H9 (cell line): ENCODE data around the gene SH3RF3. TPM values are rescaled to one million over a fixed set of nuclear protein-coding genes. Genes with fewer than 3 reads are reported as not detected.

Experiments used
- DNase-seq: peaks from one replicate; pipeline ENCODE4 v3.0.0-alpha.2; 2017
- H2AFZ ChIP-seq: one replicate; pipeline ENCODE4 v1.6.1; 2013; ENCODE audit warnings: mild to moderate bottlenecking, low read length, control low read depth, moderate library complexity
- H2AK5ac ChIP-seq: 2 replicates; pipeline ENCODE4 v1.6.1; 2013; ENCODE audit warnings: low read length, control low read depth, mixed read lengths; ENCODE audit not compliant: insufficient read length
- H2BK120ac ChIP-seq: one replicate; pipeline ENCODE4 v1.6.1; 2013; ENCODE audit warnings: low read depth, mild to moderate bottlenecking, low read length, control low read depth, inconsistent platforms; ENCODE audit not compliant: poor library complexity, severe bottlenecking
- H2BK12ac ChIP-seq: 2 replicates; pipeline ENCODE4 v1.6.1; 2013; ENCODE audit warnings: low read length, control low read depth, mixed read lengths, low read depth; ENCODE audit not compliant: insufficient read length
- H2BK15ac ChIP-seq: 2 replicates; pipeline ENCODE4 v1.6.1; 2013; ENCODE audit warnings: low read depth, low read length, control low read depth
- H2BK20ac ChIP-seq: one replicate; pipeline ENCODE4 v1.6.1; 2013; ENCODE audit warnings: low read depth, mild to moderate bottlenecking, low read length, control low read depth, inconsistent platforms; ENCODE audit not compliant: poor library complexity, severe bottlenecking
- H2BK5ac ChIP-seq: 2 replicates; pipeline ENCODE4 v1.6.1; 2013; ENCODE audit warnings: low read length, control low read depth, mixed read lengths; ENCODE audit not compliant: insufficient read length
- H3K14ac ChIP-seq: 2 replicates; pipeline ENCODE4 v1.6.1; 2013; ENCODE audit warnings: low read length, control low read depth; ENCODE audit not compliant: insufficient read depth
- H3K18ac ChIP-seq: 2 replicates; pipeline ENCODE4 v1.6.1; 2013; ENCODE audit warnings: low read depth, mild to moderate bottlenecking, mixed read lengths, low read length, control low read depth; ENCODE audit not compliant: insufficient read length
- H3K23ac ChIP-seq: 2 replicates; pipeline ENCODE4 v1.6.1; 2013; ENCODE audit warnings: low read length, control low read depth, mixed read lengths, low read depth; ENCODE audit not compliant: insufficient read length
- H3K23me2 ChIP-seq: 2 replicates; pipeline ENCODE4 v1.6.1; 2013; ENCODE audit warnings: low read depth, mild to moderate bottlenecking, mixed read lengths, low read length, control low read depth; ENCODE audit not compliant: insufficient read length, poor library complexity, severe bottlenecking
- H3K27ac ChIP-seq: 2 replicates; pipeline ENCODE4 v1.5.1; 2013; ENCODE audit warnings: low read length, control low read depth, mixed read lengths, low read depth; ENCODE audit not compliant: insufficient read length
- H3K27me3 ChIP-seq: 2 replicates; pipeline ENCODE4 v1.6.1; 2013; ENCODE audit warnings: low read length, control low read depth, inconsistent platforms; ENCODE audit not compliant: insufficient read depth
- H3K4ac ChIP-seq: 2 replicates; pipeline ENCODE4 v1.6.1; 2013; ENCODE audit warnings: low read depth, mild to moderate bottlenecking, control low read depth, inconsistent platforms, low read length, moderate library complexity
- H3K4me1 ChIP-seq: 2 replicates; pipeline ENCODE4 v1.6.1; 2013; ENCODE audit warnings: low read length, control low read depth, inconsistent platforms; ENCODE audit not compliant: insufficient read depth
- H3K4me2 ChIP-seq: 2 replicates; pipeline ENCODE4 v1.6.1; 2013; ENCODE audit warnings: low read length, control low read depth, mixed read lengths; ENCODE audit not compliant: insufficient read length, insufficient read depth
- H3K56ac ChIP-seq: 2 replicates; pipeline ENCODE4 v1.6.1; 2013; ENCODE audit warnings: low read depth, mild to moderate bottlenecking, mixed read lengths, low read length, control low read depth; ENCODE audit not compliant: insufficient read length
- H3K79me1 ChIP-seq: 2 replicates; pipeline ENCODE4 v1.6.1; 2013; ENCODE audit warnings: low read depth, mild to moderate bottlenecking, moderate library complexity, low read length, control low read depth, inconsistent platforms; ENCODE audit not compliant: insufficient read depth, poor library complexity, severe bottlenecking
- H3K79me2 ChIP-seq: 2 replicates; pipeline ENCODE4 v1.6.1; 2013; ENCODE audit warnings: low read length, control low read depth, inconsistent platforms; ENCODE audit not compliant: insufficient read depth
- H3K9ac ChIP-seq: 2 replicates; pipeline ENCODE4 v1.6.1; 2013; ENCODE audit warnings: low read length, control low read depth, mixed read lengths; ENCODE audit not compliant: insufficient read length; ENCODE audit errors: extremely low read depth
- H3K9me3 ChIP-seq: one replicate; pipeline ENCODE4 v1.6.1; 2013; ENCODE audit warnings: low read depth, low read length, inconsistent platforms; ENCODE audit not compliant: control insufficient read depth
- H3T11ph ChIP-seq: one replicate; pipeline ENCODE4 v1.6.1; 2013; ENCODE audit warnings: mild to moderate bottlenecking, low read length, control low read depth, inconsistent platforms
- H4K20me1 ChIP-seq: one replicate; pipeline ENCODE4 v1.6.1; 2013; ENCODE audit not compliant: control insufficient read depth, insufficient read length, insufficient read depth
- H4K5ac ChIP-seq: 2 replicates; pipeline ENCODE4 v1.6.1; 2013; ENCODE audit warnings: low read depth, mild to moderate bottlenecking, mixed read lengths, low read length, control low read depth; ENCODE audit not compliant: insufficient read length
- H4K8ac ChIP-seq: replicated peaks from 2 replicates; pipeline ENCODE4 v1.6.1; 2013; ENCODE audit warnings: low read length, control low read depth, mixed read lengths, low read depth; ENCODE audit not compliant: insufficient read length
- H4K91ac ChIP-seq: 2 replicates; pipeline ENCODE4 v1.6.1; 2013; ENCODE audit warnings: low read depth, mild to moderate bottlenecking, moderate library complexity, mixed read lengths, low read length, control low read depth; ENCODE audit not compliant: insufficient read length
- H3K27ac Mint-ChIP-seq, 3 experiments: 2 replicates in 2 of 3; 3 replicates in 1 of 3; pipeline ENCODE4 v1.8.0; 2020 to 2021; ENCODE audit warnings: mixed read lengths in 3 of 3, mild to moderate bottlenecking in 1 of 3, moderate library complexity in 1 of 3
- H3K27me3 Mint-ChIP-seq: 2 replicates; pipeline ENCODE4 v1.8.0; 2021; ENCODE audit warnings: low read depth, mild to moderate bottlenecking, moderate library complexity, mixed read lengths
- H3K36me3 Mint-ChIP-seq, 3 experiments: 2 replicates in 2 of 3; 3 replicates in 1 of 3; pipeline ENCODE4 v1.8.0; 2020 to 2021; ENCODE audit warnings: low read depth in 3 of 3, mixed read lengths in 3 of 3; ENCODE audit not compliant: insufficient read depth in 1 of 3
- H3K4me1 Mint-ChIP-seq, 2 experiments: 2 replicates each; pipeline ENCODE4 v1.8.0; 2020; ENCODE audit warnings: mixed read lengths in 2 of 2
- H3K4me3 Mint-ChIP-seq, 2 experiments: 2 replicates in 1 of 2; 3 replicates in 1 of 2; pipeline ENCODE4 v1.8.0; 2020 to 2021; ENCODE audit warnings: mild to moderate bottlenecking in 2 of 2, mixed read lengths in 2 of 2, moderate library complexity in 1 of 2
- H3K9me3 Mint-ChIP-seq, 2 experiments: 2 replicates in 1 of 2; 3 replicates in 1 of 2; pipeline ENCODE4 v1.8.0; 2020; ENCODE audit warnings: mild to moderate bottlenecking in 2 of 2, mixed read lengths in 2 of 2, moderate library complexity in 1 of 2
- CTCF ChIP-seq: fragments of 200-600 bp; sonication (generic); conservative IDR thresholded peaks from 3 replicates; pipeline ENCODE4 v1.8.0; 2021; ENCODE audit warnings: antibody characterized with exemption, mild to moderate bottlenecking
- WGBS: extraction: QIAGEN DNeasy Blood & Tissue Kit; methylation state at CpG from one replicate; pipeline ENCODE4 v1.1.7; 2013; ENCODE audit warnings: missing lambda C conversion rate, low lambda C conversion rate, mixed read lengths; ENCODE audit not compliant: insufficient read length; ENCODE audit errors: extremely low coverage; 5-methylcytosine and 5-hydroxymethylcytosine counted together
- total RNA-seq: library from RNA; stranded (reverse); gene quantifications from 2 replicates; pipeline ENCODE4 v1.2.1, GENCODE V29; 2021

The SH3RF3 gene
- total RNA-seq, 1 experiment from 2014 or later = 0.46 TPM

GRCh38 chr2:109367683-109368082, 238.7 kb downstream of the SH3RF3 start:
- Mint-ChIP-seq H3K27me3 (peaks cover 6% of the 10 kb centered on the region), H3K4me1 (peaks cover 0 to 5% of the 10 kb centered on the region in 2 experiments; a peak in 1 of 4 replicates), H3K4me3 (no peak overlapping the region), H3K27ac (no peak overlapping the region), H3K9me3 (no peaks in the 10 kb centered on the region), H3K36me3 (no peaks in the 10 kb centered on the region)
- Histone ChIP-seq H3T11ph (no peak overlapping the region), H4K20me1 (no peaks in the 10 kb centered on the region), H3K14ac (no peak overlapping the region), H2BK12ac (no peak overlapping the region), H3K79me2 (no peaks in the 10 kb centered on the region), H2BK120ac (no peak overlapping the region), H2AK5ac (no peak overlapping the region), H4K5ac (no peak overlapping the region), H3K56ac (no peak overlapping the region), H2BK15ac (no peak overlapping the region), H2BK20ac (no peak overlapping the region), H3K4ac (no peak overlapping the region), H3K4me2 (no peak overlapping the region), H3K9me3 (no peaks in the 10 kb centered on the region), H3K23me2 (no peaks in the 10 kb centered on the region), H3K18ac (no peak overlapping the region), H3K79me1 (no peaks in the 10 kb centered on the region), H3K9ac (no peak overlapping the region), H3K23ac (no peak overlapping the region), H2AFZ (no peak overlapping the region), H3K27me3 (no peaks in the 10 kb centered on the region), H4K91ac (no peak overlapping the region), H3K27ac (no peak overlapping the region), H3K4me1 (no peaks in the 10 kb centered on the region), H2BK5ac (no peak overlapping the region), H4K8ac (no peak overlapping the region)
- WGBS = no CpG with 5 or more reads among the region's 1 CpG
- no peak for DNase-seq
- no peak for TF ChIP-seq CTCF
